ENCODE data around the gene CACNA1G. TPM values are rescaled to one million over a fixed set of nuclear protein-coding genes. Genes with fewer than 3 reads are reported as not detected.

CACNA1G gene
- total RNA-seq, 2 donors from 2014 or later = 3.4 to 6.6 TPM

DNA sequence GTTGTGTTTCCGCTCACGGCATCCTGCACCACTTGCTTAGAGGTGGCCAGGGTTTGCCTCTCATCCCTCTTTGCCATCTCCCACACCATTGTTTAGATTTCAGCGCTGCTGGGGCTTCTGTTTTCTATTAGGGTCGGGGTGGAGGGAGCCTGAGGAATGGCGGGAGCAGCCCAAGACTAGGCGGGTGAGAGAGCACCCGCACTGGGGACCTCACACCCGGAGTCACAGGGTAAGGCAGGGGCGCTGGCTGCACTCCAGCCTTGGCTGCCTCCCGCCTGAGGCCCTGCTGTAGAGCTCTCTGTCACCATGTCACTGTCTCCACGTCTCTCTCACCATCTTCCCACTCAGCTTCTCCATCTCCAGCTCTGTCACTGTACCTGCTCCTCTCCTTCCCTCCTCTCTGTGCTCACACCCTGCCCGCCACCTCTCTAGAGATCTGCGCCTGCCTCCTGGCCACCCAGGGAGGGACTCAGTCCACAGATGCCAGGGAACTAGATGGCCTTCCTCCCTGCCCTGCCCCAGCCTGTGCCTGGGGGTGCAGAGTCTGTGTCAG is 41.4 kb downstream of the CACNA1G start:
- Histone ChIP-seq H3K4me3 (no peak overlapping the region), H3K27ac (no peak overlapping the region), H3K36me3 (no peaks in the 10 kb centered on the region), H3K4me1 (replicated peaks) (no peaks in the 10 kb centered on the region), H3K27me3 (replicated peaks; ENCODE audit: insufficient read depth) (no peaks in the 10 kb centered on the region), H3K9me3 (no peaks in the 10 kb centered on the region)
- intact Hi-C loops (cut with DNase I) = no loop called here
- TF ChIP-seq POLR2AphosphoS5 (IDR thresholded peaks at IDR 0.05) (no peak), POLR2A (IDR thresholded peaks at IDR 0.05) (no peak)
- TF ChIP-seq, protein P1, sequence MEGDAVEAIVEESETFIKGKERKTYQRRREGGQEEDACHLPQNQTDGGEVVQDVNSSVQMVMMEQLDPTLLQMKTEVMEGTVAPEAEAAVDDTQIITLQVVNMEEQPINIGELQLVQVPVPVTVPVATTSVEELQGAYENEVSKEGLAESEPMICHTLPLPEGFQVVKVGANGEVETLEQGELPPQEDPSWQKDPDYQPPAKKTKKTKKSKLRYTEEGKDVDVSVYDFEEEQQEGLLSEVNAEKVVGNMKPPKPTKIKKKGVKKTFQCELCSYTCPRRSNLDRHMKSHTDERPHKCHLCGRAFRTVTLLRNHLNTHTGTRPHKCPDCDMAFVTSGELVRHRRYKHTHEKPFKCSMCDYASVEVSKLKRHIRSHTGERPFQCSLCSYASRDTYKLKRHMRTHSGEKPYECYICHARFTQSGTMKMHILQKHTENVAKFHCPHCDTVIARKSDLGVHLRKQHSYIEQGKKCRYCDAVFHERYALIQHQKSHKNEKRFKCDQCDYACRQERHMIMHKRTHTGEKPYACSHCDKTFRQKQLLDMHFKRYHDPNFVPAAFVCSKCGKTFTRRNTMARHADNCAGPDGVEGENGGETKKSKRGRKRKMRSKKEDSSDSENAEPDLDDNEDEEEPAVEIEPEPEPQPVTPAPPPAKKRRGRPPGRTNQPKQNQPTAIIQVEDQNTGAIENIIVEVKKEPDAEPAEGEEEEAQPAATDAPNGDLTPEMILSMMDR (IDR thresholded peaks at IDR 0.05) = no peak
- 76% methylated on average over 13 of the region's 13 CpGs for WGBS
- no peak for DNase-seq (ENCODE audit: low spot score)

DNA sequence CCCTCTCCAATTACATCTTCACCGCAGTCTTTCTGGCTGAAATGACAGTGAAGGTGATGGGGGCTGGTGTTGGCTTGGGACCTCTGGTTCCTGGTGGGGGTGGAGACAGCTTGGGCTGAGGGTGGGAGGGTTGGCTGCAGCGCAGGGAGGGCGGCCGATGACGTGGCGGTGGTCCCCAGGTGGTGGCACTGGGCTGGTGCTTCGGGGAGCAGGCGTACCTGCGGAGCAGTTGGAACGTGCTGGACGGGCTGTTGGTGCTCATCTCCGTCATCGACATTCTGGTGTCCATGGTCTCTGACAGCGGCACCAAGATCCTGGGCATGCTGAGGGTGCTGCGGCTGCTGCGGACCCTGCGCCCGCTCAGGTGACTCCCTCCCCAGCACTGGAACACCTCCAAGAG is 42.3 kb downstream of the CACNA1G start:
- no peaks in the 10 kb centered on the region for H3K36me3 ChIP-seq
- 77% methylated on average over 18 of the region's 18 CpGs for WGBS
- H3K4me1 ChIP-seq (replicated peaks) = no peaks in the 10 kb centered on the region
- no peak overlapping the region for H3K27ac ChIP-seq
- DNase-seq (ENCODE audit: low spot score) = no peak
- H3K27me3 ChIP-seq (replicated peaks; ENCODE audit: insufficient read depth) = no peaks in the 10 kb centered on the region
- intact Hi-C loops (cut with DNase I) = no loop called here
- H3K9me3 ChIP-seq = no peaks in the 10 kb centered on the region
- no peak overlapping the region for H3K4me3 ChIP-seq
- TF ChIP-seq POLR2AphosphoS5 (IDR thresholded peaks at IDR 0.05) = no peak
- TF ChIP-seq POLR2A (IDR thresholded peaks at IDR 0.05) = no peak
- TF ChIP-seq, protein P1 (IDR thresholded peaks at IDR 0.05) = no peak

DNA sequence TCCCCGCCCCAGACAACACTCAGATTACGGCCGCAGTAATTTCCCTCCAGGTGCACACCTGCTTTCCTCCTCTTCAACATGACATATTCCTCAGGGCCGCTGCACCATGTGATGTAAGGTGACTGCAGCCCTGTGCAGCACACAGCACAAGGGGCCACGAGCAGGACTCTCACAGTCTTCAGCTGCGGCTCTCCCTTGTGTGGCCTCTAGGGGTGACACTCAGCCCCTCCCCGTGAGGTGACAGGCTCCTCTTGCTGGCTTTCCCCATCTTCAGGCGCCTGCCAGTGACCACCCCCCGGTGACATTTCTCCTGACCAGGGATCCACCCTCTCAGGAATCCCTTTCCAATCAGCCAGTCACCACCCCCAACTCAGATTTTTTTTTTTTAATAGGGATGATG is 42.8 kb downstream of the CACNA1G start:
- WGBS = 73% methylated on average over 9 of the region's 9 CpGs
- no peak for DNase-seq (ENCODE audit: low spot score)
- no peaks in the 10 kb centered on the region for H3K36me3 ChIP-seq

DNA sequence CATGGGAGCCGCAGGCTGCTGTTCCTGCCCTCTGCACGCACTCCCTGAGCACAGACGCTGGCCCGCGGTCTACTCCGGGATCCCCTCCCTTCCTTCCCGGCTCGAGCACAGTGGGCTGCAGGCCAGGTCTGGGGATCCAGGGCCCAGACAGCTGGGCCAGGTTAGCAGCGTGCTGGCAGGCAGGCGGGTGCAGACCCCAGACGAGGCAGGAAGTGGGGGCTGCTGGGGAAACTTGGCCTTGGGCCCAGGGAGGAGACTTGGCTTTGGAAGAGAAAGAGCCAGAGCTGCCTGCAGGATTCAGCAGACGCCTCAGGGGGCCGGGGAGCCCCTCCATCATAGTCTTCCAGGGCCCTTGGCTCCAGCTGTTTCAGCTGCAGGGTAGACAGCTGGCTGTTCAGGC is 44.0 kb downstream of the CACNA1G start:
- TF ChIP-seq POLR2A (IDR thresholded peaks at IDR 0.05) = no peak
- TF ChIP-seq, protein P1 (IDR thresholded peaks at IDR 0.05) = no peak
- TF ChIP-seq POLR2AphosphoS5 (IDR thresholded peaks at IDR 0.05) = no peak
- Histone ChIP-seq H3K36me3 (no peaks in the 10 kb centered on the region), H3K27ac (no peak overlapping the region), H3K27me3 (replicated peaks; ENCODE audit: insufficient read depth) (no peaks in the 10 kb centered on the region), H3K4me1 (replicated peaks) (no peaks in the 10 kb centered on the region), H3K9me3 (no peaks in the 10 kb centered on the region), H3K4me3 (no peak overlapping the region)
- intact Hi-C loops (cut with DNase I) = no loop called here
- 5% methylated on average over 5 of the region's 13 CpGs for WGBS
- peak; percentile 16 for DNase-seq (ENCODE audit: low spot score)

More for the DNA sequence above, 42.8 kb downstream of the CACNA1G start:
- intact Hi-C loops (cut with DNase I) = no loop called here
- Histone ChIP-seq H3K27ac (no peak overlapping the region), H3K9me3 (no peaks in the 10 kb centered on the region), H3K4me1 (replicated peaks) (no peaks in the 10 kb centered on the region), H3K4me3 (no peak overlapping the region), H3K27me3 (replicated peaks; ENCODE audit: insufficient read depth) (no peaks in the 10 kb centered on the region)
- TF ChIP-seq, protein P1 (IDR thresholded peaks at IDR 0.05) = no peak
- no peak for TF ChIP-seq POLR2A (IDR thresholded peaks at IDR 0.05)
- TF ChIP-seq POLR2AphosphoS5 (IDR thresholded peaks at IDR 0.05) = no peak

DNA sequence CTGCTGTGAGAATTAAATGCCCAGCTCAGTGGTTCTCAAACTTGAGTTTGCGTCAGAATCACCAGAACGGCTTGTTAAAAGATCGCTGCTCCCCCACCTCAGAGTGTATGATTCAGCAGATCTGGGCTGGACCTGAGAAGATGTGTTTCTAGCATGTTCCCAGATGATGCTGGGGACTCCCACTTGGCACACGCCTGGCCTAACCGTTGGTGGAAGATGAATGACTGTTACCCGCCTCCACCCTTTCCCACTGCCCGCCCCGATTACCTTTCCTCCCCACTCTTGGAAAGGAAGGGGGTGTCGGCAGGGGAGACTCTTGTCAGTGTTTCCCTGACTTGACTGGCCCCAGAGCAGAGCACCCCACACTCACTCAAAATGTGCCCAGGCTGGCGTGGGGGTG is 44.9 kb downstream of the CACNA1G start:
- H3K9me3 ChIP-seq = no peaks in the 10 kb centered on the region
- WGBS = 64% methylated on average over 10 of the region's 10 CpGs
- H3K4me3 ChIP-seq = no peak overlapping the region
- H3K4me1 ChIP-seq (replicated peaks) = no peaks in the 10 kb centered on the region
- H3K27me3 ChIP-seq (replicated peaks; ENCODE audit: insufficient read depth) = no peaks in the 10 kb centered on the region
- H3K27ac ChIP-seq = no peak overlapping the region
- TF ChIP-seq POLR2A (IDR thresholded peaks at IDR 0.05) (no peak), POLR2AphosphoS5 (IDR thresholded peaks at IDR 0.05) (no peak)
- TF ChIP-seq, protein P1 (IDR thresholded peaks at IDR 0.05) = no peak
- H3K36me3 ChIP-seq = no peaks in the 10 kb centered on the region
- DNase-seq (ENCODE audit: low spot score) = no peak
- intact Hi-C loops (cut with DNase I) = no loop called here

All from prostate gland (tissue), 2 donors.